Measurements from ENCODE around the gene NDUFAF8.

NDUFAF8 gene

GRCh38 chr17:81240761-81241160, 1.6 kb downstream of the NDUFAF8 start:
- DNase-seq, result no peak

GRCh38 chr17:81241203-81241602, 2.1 kb downstream of the NDUFAF8 start:
- DNase-seq, result no peak

DNA sequence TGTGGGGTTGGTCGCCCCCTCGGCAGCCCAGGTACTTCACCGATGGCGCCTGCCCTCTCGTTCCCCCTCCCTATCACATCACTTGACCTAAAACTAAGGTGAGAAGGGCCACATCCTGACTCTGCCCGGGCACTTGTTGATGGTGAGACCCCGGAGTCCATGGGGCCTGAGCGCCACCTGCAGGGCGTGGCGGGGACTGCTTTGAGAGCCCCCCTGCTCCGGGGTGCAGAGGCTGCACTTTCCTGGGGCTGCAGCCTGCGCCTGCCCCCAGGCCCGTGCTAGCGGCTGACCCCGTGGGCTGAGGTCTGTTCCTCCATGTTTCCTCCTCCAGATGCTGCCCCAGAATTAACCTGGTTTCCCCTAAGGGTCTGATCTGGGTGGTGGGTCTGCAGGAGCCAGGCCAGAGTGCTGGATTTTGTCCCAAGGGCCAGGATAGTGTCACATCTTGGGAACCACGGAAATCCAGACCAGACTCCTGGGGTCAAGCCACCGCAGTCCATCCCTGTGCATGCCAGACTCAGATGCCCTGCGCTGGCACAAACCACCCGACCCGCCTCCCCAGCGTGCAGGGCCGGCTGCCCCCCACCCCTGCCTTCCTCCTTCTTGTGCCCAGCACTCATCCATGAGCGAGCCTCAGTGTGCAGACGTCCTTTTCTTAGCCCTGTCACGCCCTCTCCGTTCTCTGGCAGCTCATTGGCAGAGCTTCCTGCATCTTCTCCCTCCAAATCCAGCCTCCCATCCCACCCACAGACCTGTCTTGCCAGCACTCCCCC, 2.7 kb downstream of the NDUFAF8 start:
- peak; percentile 29 for DNase-seq

DNA sequence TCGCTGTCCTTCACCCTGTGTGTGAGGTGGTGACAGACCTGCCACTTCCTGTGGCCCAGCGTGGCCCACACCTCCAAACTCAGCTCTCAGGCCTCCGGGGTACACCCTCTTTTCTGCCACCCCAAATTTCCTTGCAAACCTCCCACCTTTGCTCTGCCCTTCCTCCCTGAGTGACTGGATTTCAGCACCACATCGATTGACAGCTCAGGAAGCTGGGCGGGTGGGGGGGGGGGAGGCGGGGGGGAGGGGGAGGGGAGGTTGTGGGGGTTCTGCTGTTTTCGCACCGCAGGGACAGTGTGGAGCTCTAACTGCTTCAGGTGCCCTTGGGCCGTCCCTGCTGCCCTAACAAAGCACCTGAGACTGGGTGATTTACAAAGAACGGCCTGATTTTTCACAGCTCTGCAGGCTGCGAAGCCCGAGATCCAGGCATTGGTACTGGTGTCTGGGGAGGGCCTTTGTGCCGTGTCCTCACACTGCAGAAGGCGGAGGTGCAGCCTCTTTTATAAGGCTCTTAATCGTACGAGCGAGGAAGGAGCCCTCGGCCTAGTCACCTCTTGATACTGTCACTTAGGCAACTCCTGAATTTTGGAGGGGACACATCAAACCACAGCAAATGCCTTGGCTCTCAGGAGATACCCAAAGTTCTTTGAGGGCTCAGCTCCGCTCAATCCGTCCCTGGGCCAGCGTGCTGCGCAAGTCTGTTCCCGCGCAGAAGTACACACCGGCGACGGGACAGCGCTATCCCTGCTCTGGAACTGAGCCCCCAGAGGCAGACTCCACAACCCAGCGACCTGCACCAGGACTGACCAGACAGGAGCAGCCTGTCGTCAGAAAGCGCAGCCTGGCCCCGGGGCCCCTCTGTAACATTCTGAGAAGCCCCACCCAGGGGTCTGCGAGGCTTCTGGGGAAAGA, 3.6 kb downstream of the NDUFAF8 start:
- DNase-seq, result no peak

DNA sequence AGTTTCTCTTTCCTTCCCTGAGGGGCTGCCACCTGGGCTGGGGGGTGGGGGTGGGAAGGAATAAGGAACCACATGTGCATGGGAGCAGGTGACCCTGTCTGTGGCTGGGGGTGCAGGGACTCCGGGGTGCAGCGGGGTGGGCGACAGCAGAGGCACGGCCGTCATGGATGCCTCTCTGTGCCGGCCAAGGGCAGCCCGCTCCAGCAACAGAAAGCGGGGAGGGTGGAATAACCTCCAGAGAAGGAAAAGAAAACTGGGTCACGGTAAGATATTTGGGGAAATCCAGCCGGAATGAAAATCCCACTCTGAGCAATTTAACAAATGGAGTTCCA, 4.2 kb downstream of the NDUFAF8 start:
- DNase-seq, result no peak

- DNase-seq, result no peak
Measured at GRCh38 chr17:81244358-81245023, 5.4 kb downstream of the NDUFAF8 start.

GRCh38 chr17:81245024-81245664, 6.0 kb downstream of the NDUFAF8 start:
- no peak for DNase-seq

GRCh38 chr17:81245665-81246342, 6.7 kb downstream of the NDUFAF8 start:
- DNase-seq, result no peak

- DNase-seq, result no peak
Measured at GRCh38 chr17:81246343-81246670, 7.2 kb downstream of the NDUFAF8 start.

GRCh38 chr17:81246679-81247338, 7.7 kb downstream of the NDUFAF8 start:
- no peak for DNase-seq

DNA sequence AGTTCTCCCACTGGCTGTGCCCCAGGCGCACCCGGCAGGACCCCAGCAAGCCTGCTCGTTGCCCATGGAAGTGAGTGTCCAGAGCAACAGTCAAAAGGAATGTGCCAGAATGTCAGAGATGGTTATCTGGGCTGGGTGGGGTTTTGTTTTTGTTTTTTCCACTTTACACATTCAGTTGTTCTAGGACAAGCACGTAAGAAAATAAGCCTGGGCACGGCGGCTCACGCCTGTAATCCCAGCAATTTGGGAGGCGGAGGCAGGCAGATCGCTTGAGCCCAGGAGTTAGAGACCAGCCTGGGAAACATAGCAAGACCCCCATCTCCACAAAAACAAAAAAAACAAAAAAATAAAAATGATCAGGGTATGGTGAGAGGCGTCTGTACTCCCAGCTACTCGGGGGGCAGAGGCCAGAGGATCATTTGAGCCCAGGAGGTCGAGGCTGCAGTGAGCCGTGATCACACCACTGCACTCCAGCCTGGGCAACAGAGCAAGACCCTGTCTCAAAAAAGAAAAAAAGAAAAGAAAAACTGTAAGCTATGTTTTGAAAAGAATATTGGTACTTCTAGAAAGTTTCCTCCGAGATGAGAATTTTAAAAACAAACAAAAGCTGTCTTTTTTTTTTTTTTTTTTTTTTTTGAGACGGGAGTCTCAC, 8.3 kb downstream of the NDUFAF8 start:
- DNase-seq, result no peak

GRCh38 chr17:81248649-81249048, 9.5 kb downstream of the NDUFAF8 start:
- DNase-seq, result no peak

DNA sequence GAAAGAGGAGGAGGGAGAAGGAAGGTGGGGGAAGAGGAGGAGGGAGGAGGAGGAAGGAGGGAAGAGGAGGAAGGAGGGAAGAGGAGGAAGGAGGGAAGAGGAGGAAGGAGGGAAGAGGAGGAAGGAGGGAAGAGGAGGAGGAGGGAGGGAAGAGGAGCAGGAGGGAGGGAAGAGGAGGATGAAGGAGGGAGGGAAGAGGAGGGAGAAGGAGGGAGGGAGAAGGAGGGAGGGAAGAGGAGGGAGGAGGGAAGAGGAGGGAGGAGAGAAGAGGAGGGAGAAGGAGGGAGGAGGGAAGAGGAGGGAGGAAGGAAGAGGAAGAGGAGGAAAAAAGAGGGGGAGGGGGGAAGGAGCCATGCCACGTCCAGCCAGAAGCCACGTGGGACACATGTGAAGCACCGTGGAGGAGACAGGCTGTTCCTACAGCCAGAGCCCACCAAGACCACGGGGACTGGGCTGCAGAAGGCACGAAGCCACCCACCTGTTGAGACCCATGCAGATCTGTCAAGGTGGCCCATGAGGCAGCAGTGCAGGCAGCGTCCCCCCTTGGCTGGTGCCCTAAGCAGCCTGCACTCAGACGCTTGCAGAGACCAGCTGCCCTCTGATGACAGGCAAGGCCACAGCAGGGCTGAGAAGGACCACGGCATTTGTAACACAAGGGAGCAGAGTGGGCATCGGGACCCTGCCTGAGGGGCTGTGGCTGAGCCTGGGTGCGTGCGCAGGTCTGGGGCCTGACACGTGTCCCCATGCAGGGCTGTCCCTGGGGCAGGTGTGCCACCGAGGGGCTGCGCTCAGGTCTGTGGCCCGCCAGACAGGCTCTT, 10.3 kb downstream of the NDUFAF8 start:
- DNase-seq, result no peak

- no peak for DNase-seq
Measured at GRCh38 chr17:81250286-81251093, 11.4 kb downstream of the NDUFAF8 start.

GRCh38 chr17:81251094-81251708, 12.1 kb downstream of the NDUFAF8 start:
- DNase-seq, result no peak

GRCh38 chr17:81251709-81252301, 12.7 kb downstream of the NDUFAF8 start:
- DNase-seq, result no peak

GRCh38 chr17:81252326-81252986, 13.3 kb downstream of the NDUFAF8 start:
- no peak for DNase-seq

- no peak for DNase-seq
Measured at GRCh38 chr17:81252987-81253329, 13.8 kb downstream of the NDUFAF8 start.

All from fibroblast of skin of right biceps (primary cell).